ENCODE measurements around the gene NELL1.

DNA sequence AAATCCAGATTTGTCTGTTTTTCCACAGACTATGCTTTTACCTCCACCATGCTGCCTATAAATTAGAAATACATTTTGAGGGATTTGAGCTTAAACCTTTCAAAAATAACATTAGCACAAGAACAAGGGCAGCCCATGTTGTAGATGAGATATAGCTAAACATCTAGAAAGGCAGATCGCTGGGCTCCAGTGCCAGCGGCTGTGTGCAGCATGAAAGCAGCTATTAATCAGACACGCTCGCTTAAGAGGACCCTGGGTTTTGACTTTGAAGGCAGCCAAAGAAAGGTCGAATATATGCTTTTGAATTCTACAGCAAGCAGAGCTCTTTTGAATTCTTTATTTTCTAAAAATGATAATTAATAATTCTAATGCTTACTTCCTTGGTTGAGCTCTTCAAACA lies 684.0 kb downstream of the NELL1 start:
- TF ChIP-seq, protein P1, sequence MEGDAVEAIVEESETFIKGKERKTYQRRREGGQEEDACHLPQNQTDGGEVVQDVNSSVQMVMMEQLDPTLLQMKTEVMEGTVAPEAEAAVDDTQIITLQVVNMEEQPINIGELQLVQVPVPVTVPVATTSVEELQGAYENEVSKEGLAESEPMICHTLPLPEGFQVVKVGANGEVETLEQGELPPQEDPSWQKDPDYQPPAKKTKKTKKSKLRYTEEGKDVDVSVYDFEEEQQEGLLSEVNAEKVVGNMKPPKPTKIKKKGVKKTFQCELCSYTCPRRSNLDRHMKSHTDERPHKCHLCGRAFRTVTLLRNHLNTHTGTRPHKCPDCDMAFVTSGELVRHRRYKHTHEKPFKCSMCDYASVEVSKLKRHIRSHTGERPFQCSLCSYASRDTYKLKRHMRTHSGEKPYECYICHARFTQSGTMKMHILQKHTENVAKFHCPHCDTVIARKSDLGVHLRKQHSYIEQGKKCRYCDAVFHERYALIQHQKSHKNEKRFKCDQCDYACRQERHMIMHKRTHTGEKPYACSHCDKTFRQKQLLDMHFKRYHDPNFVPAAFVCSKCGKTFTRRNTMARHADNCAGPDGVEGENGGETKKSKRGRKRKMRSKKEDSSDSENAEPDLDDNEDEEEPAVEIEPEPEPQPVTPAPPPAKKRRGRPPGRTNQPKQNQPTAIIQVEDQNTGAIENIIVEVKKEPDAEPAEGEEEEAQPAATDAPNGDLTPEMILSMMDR (conservative IDR thresholded peaks at IDR 0.05; ENCODE audit: low read depth in 2 of 2), result no peak
- TF ChIP-seq, protein P2, sequence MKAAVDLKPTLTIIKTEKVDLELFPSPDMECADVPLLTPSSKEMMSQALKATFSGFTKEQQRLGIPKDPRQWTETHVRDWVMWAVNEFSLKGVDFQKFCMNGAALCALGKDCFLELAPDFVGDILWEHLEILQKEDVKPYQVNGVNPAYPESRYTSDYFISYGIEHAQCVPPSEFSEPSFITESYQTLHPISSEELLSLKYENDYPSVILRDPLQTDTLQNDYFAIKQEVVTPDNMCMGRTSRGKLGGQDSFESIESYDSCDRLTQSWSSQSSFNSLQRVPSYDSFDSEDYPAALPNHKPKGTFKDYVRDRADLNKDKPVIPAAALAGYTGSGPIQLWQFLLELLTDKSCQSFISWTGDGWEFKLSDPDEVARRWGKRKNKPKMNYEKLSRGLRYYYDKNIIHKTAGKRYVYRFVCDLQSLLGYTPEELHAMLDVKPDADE (IDR thresholded peaks at IDR 0.05), result no peak
- no peak for TF ChIP-seq EZH2 (IDR thresholded peaks at IDR 0.05; ENCODE audit: low read depth, unreplicated experiment)
- TF ChIP-seq, protein P3, sequence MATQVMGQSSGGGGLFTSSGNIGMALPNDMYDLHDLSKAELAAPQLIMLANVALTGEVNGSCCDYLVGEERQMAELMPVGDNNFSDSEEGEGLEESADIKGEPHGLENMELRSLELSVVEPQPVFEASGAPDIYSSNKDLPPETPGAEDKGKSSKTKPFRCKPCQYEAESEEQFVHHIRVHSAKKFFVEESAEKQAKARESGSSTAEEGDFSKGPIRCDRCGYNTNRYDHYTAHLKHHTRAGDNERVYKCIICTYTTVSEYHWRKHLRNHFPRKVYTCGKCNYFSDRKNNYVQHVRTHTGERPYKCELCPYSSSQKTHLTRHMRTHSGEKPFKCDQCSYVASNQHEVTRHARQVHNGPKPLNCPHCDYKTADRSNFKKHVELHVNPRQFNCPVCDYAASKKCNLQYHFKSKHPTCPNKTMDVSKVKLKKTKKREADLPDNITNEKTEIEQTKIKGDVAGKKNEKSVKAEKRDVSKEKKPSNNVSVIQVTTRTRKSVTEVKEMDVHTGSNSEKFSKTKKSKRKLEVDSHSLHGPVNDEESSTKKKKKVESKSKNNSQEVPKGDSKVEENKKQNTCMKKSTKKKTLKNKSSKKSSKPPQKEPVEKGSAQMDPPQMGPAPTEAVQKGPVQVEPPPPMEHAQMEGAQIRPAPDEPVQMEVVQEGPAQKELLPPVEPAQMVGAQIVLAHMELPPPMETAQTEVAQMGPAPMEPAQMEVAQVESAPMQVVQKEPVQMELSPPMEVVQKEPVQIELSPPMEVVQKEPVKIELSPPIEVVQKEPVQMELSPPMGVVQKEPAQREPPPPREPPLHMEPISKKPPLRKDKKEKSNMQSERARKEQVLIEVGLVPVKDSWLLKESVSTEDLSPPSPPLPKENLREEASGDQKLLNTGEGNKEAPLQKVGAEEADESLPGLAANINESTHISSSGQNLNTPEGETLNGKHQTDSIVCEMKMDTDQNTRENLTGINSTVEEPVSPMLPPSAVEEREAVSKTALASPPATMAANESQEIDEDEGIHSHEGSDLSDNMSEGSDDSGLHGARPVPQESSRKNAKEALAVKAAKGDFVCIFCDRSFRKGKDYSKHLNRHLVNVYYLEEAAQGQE (IDR thresholded peaks at IDR 0.05; ENCODE audit: unreplicated experiment), result no peak

Data from GM23338 (cell line).